Amygdala (tissue), 56 donors: ENCODE results near the gene ZNF513.

Source experiments
- DNase-seq, 56 donors: peaks; one replicate each; lab custom pipeline; 2025; lab: John Stamatoyannopoulos, UW

The ZNF513 gene

DNA sequence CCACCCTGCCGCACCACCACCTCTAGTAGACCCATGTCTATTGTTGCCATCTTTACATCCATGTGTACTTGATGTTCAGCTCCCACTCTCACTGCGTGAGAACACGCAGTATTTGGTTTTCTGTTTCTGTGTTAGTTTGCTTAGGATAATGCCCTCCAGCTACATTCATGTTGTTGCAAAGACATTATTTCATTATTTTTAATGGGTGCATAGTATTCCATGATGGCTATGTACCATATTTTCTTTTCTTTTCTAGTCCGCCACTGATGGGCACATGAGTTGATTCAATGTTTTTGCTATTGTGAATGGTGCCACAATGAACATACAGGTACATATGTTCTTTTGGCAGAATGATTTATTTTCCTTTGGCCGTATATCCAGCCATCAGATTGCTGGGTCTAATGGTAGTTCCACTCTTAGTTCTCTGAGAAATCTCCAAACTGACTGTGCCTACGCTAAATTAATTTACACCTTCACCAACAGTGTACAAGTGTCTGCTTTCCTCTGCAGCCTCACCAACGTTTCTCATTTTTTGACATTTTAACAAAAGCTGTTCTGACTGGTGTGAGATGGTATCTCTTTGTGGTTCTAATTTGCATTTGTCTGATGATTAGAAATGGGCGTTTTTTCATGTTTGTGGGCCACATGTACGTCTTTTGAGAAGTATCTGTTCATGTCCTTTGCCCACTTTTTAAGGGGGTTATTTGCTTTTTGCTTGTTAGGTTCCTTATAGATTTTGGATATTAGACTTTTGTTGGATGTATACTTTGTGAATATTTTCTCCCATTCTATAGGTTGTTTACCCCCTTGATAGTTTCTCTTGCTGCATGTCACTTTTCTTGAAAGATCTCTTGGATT, 10.5 kb upstream of the ZNF513 start:
- DNase-seq, result no peak

DNA sequence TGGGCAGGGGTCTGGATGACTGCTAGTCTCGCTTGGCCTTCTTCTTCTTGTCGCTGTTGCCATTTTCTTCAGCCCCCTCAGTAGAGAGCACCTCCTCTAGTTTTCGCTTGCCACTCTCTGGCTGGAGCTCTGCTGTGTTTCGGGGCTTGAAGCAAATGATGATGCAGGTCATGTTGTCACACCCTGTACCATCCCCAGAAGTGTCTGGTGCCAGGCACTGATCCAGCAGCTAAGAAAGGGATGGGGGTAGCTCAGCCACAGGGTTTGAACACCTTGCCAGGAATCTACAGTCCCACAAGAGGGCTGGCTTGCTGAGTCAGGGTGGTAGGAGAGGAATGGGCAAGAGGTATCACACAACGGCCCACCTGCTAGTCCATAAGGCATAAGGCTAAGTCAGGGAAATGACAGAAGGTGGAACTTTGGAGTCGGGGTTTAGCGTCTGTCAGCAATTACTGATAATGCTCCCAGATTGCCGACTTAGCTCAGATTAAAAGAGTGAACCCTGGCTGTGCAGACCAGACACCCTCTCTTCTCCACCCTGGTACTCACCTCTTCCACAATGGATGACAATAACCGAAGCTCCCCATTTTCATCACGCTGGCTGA, 1.1 kb upstream of the ZNF513 start:
- DNase-seq, result no peak

DNA sequence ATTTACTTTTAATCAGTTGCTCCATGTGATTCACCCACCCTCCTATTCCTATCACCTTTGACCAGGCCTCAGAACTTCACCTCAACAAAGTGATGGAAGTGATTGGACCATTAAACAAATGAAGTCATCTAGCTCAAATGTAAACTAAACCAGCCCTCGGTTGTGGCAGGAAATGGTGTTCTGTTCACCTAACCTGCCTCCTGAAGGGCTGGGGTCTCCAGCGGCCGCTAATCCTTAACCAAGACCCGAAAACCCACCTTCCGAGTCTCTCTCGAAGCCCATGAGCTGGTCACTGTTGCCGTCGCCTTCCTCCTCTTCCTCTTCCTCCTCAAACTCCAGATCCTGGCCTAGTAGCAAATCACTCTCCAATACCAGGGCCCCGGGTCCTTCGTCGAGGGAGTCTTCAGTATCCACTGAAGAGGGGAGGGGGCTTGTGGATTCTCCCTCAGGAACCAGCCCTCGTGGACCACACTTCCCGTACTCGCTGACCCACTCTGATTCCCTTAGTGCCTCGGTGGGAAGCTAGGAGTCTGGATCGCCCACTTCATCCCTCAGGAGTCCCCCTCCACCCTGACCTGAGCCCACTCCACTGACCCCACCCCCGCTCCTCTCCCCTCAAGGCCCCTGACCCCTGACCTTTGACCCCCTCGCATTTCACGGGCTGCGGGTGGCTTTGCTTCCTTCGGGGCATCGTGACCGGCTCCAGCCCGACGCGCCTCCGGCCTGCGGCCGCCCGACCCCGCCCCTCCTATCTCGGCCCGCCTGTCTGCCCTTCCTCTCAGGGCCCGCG, 503 bp downstream of the ZNF513 start:
- DNase-seq, result peak in 42 of 56 donors; percentile 34 to 89 (median 76)

DNA sequence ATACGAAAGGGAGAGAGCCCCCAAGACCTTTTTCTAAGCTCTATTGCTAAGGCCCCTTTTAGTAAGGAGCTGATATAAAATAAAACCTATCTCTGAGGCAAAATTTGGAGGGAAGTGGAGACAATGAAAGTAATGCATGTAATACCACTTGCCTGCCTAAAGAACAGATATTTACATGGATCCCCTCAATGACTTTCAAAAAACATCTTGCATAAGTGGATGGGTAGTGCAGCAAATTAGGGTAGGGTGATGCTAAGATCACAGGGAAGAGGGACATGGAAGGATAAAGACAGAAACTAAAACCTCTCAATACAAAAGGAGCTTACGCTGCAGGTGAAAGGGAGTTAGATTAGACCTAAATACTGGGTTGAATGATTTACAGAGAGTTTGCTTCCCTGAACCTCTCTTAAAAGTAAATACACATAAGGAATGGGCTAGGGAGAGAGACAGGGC, 1.1 kb downstream of the ZNF513 start:
- DNase-seq, result no peak

DNA sequence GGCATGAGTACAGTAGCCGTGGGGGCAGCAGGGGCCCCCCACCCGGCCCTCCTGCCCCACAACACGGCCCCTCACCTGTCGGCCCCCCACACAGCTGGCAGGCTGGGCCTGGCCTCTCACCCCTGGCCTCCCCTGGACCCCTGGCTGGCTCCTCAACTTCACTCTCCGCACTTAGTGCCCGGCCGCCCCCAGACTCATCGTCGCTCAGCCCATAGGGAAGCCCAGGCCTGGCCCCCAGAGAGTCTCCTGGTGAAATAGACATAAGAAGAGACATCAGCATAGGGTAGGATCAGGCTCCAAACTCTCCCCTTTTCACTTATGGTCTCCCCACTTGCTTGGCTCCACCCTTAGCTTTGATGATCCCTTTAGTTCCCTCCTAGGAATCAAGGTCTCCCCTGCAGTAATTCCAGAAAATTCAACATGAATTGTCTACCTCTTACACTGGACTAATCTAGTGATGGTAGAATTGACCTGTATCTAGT, 1.7 kb downstream of the ZNF513 start:
- DNase-seq, result no peak

DNA sequence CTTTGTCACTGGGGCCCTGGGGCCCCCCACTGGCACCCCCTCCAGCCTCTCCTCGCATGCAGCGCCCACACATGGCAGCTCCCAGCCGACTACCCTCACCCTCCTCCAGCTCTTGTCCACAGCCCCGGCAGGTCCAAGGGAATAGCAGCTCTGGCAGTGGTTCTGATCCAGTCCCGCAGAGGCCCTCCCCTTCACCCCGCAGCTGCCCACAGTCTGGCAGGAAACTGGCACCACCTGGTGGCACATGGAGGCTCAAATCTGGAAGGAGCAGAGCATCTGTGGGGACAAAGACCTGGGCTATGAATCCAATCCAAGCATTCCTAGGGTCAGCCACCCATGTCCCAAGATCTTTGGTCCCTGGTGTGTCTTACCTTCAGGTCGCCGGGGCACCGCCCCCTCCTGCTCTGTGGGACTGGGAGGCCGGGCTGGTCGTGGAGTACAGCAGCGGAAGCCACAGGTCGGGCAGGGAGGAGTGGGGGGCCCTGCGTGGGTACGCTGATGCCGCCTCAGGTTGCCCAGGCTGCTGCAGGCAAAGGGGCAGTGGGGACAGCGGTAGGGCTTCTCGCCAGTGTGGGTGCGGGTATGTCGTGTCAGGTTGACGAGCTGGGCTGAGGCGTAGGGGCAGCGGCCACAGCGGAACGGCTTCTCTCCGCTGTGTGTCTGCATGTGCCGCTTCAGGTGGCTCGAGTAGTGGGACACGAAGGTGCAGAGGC, 2.3 kb downstream of the ZNF513 start:
- peak in 9 of 56 donors; percentile 2 to 42 (median 12) for DNase-seq

DNA sequence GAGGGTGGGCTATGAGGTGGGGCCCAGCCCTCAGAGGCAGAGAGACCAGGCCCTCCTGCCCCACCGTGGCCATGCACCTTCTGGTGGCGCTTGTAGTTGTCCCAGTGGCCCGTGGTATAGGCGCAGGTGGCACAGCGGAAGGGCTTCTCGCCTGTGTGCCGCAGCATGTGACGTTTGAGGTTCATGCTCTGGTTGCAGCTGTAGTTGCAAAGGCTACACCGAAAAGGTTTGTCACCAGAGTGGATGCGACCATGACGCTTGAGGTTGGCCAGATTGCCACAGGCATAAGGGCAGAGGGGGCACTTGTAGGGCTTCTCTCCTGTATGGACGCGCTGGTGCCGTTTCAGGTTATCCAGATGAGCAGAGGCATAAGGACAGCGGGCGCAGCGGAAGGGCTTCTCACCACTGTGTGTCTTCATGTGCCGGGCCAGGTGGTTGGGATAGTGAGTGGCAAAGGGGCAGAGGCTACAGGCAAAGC, 2.9 kb downstream of the ZNF513 start:
- no peak for DNase-seq

DNA sequence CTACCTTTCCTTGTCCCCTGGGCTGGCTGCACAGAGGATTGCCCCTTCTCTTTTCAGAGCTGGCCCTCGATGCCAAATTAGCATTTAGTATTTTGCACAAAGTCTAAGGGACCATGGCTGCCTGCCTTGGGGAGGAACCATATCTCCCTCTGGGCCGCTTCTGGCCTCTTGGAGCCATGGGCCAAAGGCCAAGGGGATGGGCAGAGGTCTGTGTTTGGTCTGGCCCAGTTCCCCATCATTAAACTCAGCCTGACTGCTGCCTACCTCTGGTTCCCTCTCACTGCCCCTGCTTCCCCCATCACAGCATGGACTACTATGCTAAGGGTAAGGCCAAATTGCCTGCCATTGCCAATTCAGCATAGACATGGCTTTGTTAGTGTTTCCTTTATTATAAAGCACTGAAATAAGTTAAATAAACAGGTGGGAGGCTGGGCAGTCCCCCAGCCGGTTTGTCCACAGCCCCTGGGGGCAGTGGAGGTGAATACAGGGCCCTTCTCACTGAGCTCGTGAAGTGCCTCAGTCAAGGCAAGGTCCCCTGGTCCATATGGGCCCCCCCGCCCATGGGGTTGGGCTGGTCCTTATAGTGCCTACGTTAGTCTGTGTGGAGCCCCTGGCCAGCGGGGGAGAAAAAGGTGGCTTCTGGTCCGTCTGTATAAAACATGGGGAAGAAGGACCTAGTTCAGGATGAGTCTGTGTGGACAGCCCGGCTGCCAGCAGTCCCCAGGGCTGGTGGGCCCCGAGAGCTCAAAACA, 3.5 kb downstream of the ZNF513 start:
- no peak for DNase-seq

DNA sequence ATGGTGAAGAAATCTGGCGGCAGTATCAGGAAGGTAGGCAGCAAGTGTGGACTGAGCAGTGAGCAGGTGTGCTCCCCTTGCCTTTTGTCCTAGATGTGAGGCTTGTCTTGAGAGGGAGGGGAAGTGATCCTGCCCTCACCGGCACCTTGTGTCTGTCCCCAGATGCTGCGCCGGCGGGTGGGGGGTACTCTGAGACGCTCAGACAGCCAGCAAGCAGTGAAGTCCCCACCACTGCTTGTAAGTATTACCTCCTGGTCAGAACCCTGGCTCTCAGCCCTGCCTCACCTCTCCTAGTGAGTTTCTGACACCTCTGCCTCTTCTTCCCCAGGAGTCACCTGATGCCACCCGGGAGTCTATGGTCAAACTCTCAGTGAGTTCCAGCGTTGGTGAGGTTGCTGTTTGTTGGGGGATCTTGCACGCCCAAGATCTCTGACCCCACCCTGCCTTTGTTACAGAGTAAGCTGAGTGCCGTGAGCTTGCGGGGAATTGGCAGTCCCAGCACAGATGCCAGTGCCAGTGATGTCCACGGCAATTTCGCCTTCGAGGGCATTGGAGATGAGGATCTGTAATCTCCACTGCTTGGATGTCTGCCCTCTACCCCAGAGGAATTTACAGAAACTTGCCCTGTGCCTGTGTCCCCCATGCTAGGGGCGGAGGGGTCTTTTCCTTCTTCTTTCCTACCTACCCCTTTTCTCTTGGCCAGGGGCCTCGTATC, 4.2 kb downstream of the ZNF513 start:
- DNase-seq, result no peak

DNA sequence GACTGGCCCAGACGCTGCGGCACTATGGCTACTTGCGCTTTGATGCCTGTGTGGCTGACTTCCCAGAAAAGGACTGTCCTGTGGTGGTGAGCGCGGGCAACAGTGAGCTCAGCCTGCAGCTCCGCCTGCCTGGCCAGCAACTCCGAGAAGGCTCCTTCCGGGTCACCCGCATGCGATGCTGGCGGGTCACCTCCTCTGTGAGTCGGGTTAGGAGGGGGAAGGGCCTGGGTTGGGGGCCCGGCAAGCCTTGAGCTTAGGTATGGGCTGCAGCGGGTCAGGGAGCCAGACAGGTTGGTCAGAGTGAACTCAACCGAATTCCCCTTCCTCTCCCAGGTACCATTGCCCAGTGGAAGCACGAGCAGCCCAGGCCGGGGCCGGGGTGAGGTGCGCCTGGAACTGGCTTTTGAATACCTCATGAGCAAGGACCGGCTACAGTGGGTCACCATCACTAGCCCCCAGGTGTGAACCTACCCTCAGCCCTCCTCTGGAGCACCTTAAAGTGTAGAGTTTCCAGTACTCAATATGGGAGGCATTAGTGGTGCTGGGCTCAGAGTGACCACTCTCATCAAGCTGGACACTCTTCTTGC, 4.9 kb downstream of the ZNF513 start:
- DNase-seq, result no peak

DNA sequence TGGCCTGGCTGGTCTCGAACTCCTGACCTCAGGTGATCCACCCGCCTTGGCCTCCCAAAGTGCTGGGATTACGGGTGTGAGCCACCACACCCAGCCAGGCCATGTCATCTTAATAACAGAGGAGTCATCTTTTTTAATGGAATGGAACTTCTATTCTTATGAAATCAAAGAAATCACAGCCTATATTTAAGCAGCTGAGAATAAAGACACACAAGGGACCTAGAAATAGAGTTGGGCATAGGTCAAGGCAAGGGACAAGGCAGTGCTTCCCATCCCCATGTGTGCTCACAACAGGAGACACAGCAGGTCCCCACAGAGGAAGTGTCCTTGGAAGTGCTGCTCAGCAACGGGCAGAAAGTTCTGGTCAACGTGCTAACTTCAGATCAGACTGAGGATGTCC, 7.0 kb downstream of the ZNF513 start:
- no peak for DNase-seq

DNA sequence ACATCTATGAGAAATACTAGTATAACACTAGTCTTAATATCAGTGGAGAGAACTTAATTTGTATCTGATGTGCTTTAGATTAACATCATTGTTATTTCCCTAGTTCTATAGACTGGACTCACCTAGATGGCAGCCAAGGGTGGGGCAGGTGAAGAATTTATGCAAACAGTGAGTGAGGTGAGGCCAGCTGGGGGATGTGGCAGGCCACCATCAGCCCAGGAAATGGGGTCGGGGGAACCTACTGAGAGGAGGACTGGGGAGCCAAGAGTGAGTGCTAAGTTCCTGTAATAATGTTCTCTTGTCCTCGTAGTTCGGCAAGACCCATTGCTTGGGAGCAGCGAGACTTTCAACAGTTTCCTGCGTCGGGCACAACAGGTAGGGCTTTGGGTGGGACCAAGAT, 7.6 kb downstream of the ZNF513 start:
- DNase-seq, result no peak

DNA sequence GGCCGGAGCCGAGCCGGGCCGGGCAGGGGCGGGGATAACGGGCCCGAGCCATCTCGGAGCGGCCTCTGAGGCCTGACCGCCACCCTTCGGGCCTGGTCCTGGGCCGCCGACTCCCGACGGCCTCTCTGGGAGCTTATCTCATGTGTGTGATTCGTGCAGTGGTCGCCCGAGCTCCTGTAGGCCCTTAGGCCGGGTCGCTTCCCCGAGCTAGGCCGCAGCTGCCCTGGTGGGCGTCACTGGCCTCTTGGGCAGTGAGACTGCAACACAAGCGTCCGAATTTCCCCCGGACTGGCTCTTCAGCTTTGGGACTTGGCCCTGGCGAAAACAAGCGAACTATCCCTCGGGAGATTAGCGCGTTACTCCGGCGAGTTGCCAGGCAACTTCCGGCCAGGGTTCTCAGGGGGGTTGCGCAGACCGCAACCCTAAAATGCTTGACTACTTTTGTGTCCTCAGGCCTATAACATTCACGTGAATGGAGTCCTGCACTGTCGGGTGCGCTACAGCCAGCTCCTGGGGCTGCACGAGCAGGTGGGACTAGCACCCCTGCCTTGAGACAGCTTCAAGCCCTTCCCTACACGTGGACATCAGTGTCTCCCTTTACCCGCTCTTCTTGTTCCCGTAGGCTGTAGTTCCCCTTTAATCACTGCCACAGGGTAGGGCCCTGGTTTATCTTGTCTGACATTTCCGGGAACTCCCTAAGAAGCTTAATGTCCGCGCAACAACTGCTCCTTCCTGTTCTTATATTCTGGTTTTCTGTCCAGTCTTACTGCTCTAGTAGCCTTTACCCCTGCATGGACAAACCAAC, 9.5 kb downstream of the ZNF513 start:
- DNase-seq, result peak in 5 of 56 donors; percentile 16 to 51 (median 39)

DNA sequence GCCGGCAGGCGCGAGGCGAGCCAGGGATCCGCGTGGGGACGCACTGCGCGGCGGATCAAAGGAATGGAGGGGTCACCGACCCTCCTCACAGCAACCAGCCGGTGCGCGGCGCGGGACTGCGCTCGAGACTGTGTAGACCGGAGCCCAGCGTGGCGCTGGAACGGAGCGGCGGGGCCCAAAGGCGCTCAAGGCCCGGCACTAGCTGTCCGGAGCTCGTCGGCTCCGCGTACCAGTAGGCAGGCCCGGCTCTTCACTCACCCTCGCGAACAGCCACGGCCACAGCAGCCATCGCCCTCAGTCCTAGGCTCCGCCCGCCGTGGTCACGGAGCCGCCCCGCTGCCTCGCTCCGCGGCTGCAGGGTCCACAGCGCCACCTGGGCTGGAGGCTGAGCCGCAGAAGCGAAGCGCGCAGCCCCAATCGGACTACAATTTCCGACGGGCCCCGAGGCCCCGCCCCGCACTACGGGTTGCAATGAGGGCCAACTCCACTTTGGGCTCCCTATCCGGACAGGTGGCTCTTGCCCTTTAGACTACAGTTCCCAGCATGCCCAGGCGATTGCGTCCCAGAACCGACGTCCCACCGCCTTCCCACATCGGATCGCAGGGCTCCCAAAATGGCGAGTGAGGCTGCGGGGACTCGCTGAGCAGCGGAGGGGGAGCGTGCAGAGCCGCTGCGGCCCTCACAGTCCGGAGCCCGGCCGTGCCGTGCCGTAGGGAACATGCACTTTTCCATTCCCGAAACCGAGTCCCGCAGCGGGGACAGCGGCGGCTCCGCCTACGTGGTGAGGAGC, 10.3 kb downstream of the ZNF513 start, which contains the start of the genes EIF2B4 and SNX17:
EIF2B4 (minus strand) TSS at position 313 of the 790 bp plus-strand sequence; CDS start at position 289, 24 bp downstream.
SNX17 (plus strand) TSS at position 591 of the 790 bp plus-strand sequence; CDS start at position 719, 128 bp downstream.
- DNase-seq, result peak; percentile 53 to 100 (median 99)

DNA sequence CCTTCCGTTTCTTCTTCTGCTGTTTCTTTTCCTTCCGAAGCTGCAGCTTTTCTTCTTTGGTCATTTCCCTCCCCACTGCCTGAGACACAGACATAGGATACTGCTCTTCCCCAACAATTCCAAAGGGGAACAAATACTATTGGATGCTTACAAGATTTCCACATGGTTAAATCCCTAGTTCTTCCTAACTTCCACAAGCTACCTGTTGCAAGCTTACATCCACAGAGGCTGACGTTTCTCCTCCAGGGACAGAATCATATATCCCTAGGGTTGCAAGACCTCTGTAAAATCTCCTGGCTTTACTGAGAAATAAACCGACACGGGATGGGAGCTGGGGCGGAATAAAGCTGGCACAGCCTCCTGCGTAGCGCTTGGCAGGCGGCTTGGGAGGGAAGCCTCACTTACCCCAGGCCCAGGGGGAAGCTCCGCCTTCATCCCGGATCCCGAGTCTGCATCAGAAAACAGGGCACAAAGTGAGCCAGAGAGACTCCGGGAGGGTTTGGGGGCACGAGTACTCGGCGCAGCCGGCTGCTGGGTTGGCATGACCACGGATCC, 11.0 kb downstream of the ZNF513 start:
- DNase-seq, result peak in 32 of 56 donors; percentile 15 to 74 (median 58)

DNA sequence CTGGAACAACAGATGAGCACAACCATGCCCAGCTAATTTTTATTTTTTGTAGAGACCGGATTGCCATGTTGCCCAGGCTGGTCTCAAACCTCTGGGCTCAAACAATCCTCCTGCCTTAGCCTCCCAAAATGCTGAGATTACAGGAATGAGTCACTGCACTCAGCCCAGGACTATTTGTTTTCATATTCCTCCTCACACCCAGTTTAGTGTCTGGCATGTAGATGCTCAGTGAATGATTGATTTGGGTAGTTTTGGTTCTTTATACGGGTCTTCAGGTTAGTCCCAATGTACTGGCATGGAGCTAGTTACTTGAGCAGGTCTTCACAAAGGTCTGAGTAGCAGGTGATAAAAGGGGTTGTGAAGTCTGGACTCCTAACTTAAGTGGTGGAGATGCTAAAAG, 16.6 kb downstream of the ZNF513 start:
- no peak for DNase-seq
